ENCODE data around the gene NCCRP1.
A peak's percentile ranks its signal among the peaks of the same experiment; 100 is the strongest.

Gene NCCRP1

DNA sequence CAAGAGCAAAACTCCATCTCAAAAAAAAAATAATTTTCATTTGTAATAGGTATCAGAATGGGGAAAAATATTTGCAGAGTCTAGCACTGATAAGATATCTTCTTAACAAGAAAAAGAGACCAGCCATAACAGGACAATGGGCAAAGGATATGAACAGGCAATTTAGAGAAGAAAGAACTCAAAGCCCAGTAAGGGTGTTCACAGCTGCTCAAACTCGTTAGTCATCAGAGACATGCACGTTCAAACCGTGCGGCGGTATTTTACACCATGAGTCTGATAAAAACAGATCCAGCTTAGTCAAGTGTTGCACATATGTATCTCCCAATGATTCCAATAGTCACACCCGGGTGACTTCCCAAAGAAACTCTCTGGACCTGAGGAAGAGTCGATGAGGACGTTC lies 13.7 kb upstream of the NCCRP1 start:
- peak overlapping the region; percentile 30; the same call in 1 of the 2 replicates for H3K27ac ChIP-seq
- TF ChIP-seq ZFX (IDR thresholded peaks at IDR 0.05; ENCODE audit: borderline replicate concordance), result no peak
- TF ChIP-seq, protein P1, sequence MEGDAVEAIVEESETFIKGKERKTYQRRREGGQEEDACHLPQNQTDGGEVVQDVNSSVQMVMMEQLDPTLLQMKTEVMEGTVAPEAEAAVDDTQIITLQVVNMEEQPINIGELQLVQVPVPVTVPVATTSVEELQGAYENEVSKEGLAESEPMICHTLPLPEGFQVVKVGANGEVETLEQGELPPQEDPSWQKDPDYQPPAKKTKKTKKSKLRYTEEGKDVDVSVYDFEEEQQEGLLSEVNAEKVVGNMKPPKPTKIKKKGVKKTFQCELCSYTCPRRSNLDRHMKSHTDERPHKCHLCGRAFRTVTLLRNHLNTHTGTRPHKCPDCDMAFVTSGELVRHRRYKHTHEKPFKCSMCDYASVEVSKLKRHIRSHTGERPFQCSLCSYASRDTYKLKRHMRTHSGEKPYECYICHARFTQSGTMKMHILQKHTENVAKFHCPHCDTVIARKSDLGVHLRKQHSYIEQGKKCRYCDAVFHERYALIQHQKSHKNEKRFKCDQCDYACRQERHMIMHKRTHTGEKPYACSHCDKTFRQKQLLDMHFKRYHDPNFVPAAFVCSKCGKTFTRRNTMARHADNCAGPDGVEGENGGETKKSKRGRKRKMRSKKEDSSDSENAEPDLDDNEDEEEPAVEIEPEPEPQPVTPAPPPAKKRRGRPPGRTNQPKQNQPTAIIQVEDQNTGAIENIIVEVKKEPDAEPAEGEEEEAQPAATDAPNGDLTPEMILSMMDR (IDR thresholded peaks at IDR 0.05), result no peak

DNA sequence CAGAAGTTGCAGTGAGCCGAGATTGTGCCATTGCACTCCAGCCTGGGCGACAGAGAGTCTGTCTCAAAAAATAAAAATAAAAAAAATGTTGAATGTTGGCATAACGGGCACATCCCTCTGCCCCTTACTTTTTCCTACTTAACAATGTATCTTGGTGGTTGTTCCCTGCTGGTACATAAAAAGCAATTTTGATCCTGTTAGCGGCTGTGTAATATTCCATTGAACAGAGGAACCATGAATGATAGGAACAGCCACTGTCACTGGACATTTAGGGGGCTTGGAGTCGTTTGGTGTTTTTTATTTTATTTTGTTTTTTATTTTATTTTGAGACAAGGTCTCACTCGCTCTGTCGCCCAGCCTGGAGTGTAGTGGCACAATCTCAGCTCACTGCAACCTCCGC lies 10.4 kb upstream of the NCCRP1 start:
- no peak for TF ChIP-seq ZFX (IDR thresholded peaks at IDR 0.05; ENCODE audit: borderline replicate concordance)
- TF ChIP-seq, protein P1 (IDR thresholded peaks at IDR 0.05), result no peak
- no peak overlapping the region for H3K27ac ChIP-seq

DNA sequence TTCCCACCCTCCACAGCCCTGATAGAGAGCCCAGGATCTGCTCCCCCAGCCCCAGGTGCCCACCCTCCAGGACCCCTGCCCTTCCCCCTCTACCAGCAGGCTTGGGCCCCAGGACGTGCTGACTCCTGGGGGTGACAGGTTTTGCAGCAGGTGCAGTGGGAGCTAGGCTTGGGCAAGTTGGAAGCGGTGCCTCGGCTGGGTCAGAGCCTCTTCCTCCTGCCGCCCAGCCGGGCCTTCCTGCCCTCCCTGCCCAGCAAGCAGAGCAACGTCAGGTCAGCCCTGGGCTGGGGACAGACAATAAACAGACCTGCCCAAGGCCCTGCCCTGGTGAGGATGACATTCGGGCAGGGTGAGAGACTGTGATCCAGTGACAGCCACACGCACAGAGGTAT lies 9.2 kb upstream of the NCCRP1 start:
- no peak overlapping the region for H3K27ac ChIP-seq
- TF ChIP-seq ZFX (IDR thresholded peaks at IDR 0.05; ENCODE audit: borderline replicate concordance), result no peak
- TF ChIP-seq, protein P1 (IDR thresholded peaks at IDR 0.05), result peak; percentile 49

DNA sequence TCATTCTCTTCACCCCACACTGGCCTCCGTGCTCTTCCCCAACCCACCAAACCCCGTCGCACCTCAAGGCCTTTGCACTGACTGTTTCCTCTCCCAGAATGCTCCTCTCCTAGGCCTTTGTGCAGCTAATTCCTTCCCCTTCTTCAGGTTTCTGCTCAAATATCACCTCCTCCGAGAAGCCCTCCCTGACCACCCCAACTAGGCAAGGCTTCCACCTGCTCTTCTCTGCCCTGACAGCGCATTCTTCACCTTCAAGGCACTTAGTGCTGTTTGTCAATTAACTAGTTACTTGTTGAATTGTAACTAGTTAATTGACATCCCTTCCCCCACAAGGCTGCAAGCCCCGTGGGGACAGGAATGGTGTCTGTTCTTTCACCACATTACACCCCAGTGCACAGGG lies 7.8 kb upstream of the NCCRP1 start:
- no peak overlapping the region for H3K27ac ChIP-seq
- TF ChIP-seq, protein P1 (IDR thresholded peaks at IDR 0.05), result no peak
- TF ChIP-seq ZFX (IDR thresholded peaks at IDR 0.05; ENCODE audit: borderline replicate concordance), result no peak

DNA sequence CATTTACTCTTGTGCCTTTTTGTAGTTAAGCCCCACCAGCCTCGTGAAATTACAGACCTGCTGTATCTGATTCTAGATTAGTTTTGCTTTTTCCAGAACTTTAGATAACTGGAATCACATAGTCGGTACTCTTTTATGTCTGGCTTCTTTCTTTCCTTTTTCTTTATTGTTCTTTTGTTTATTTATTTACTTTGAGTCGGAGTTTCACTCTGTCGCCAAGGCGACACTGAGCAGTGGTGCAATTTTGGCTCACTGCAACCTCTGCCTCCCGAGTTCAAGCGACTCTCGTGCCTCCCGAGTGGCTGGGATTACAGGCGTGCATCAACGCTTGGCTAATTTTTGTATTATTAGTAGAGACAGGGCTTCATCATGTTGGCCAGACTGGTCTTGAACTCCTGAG lies 6.0 kb upstream of the NCCRP1 start:
- no peak overlapping the region for H3K27ac ChIP-seq
- no peak for TF ChIP-seq ZFX (IDR thresholded peaks at IDR 0.05; ENCODE audit: borderline replicate concordance)
- TF ChIP-seq, protein P1 (IDR thresholded peaks at IDR 0.05), result no peak

DNA sequence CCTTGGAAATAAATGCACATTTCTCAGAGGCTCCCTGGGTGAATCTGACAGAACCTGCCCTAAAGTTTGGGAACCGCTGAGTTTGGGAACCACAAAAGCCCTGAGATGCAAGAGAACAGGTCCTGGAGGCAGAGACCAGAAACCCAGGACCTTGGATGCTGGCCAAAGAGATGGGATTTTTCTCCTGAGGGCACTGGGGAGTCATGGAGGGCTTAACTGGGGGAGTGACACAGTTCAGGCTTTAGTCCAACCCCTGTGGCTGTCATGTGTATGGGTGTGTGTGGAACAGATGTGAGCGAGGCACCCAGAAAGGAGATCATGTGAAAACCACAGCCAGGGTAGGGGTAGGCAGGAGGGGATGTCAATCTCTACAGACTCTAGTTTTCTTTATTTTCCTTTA lies 3.9 kb upstream of the NCCRP1 start:
- no peak overlapping the region for H3K27ac ChIP-seq
- TF ChIP-seq, protein P1 (IDR thresholded peaks at IDR 0.05), result no peak
- no peak for TF ChIP-seq ZFX (IDR thresholded peaks at IDR 0.05; ENCODE audit: borderline replicate concordance)

DNA sequence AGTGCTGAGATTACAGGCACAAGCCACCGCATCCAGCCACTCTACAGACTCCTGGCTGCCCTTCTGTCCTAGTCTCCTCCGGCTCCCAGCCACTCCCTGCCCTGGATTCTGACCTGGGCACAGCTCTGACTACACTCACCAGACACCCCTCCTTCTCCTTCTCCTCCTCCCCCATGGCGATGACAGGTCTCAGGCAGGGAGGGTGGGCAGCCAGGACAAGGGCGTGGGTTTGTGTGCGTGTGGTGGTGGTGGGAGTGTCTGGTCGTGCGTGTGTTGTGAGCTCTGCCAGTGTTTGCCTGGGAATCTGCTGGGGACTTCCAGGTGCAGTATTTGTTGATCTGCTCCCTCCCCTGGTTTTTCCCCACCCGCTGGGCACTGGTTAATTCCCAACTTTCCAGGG lies 3.0 kb upstream of the NCCRP1 start:
- no peak overlapping the region for H3K27ac ChIP-seq
- TF ChIP-seq, protein P1 (IDR thresholded peaks at IDR 0.05), result no peak
- TF ChIP-seq ZFX (IDR thresholded peaks at IDR 0.05; ENCODE audit: borderline replicate concordance), result no peak

All from 22Rv1 (cell line).